GM23248 (cell line): ENCODE data around the gene LYRM2. TPM values are rescaled to one million over a fixed set of nuclear protein-coding genes. Genes with fewer than 3 reads are reported as not detected.

Experiments
- DNase-seq: peaks from one replicate; pipeline ENCODE4 v3.0.0-alpha.2; 2015
- H2AFZ ChIP-seq: fragments of 200-600 bp; sonication (generic); 2 replicates; pipeline ENCODE4 v1.6.1; 2016; ENCODE audit warnings: antibody characterized with exemption
- H3F3A ChIP-seq: fragments of 200-600 bp; sonication (generic); 2 replicates; pipeline ENCODE4 v1.6.1; 2016; ENCODE audit warnings: mild to moderate bottlenecking, antibody characterized with exemption, mixed run types; ENCODE audit not compliant: insufficient read depth
- H3K27ac ChIP-seq: fragments of 200-600 bp; sonication (generic); 2 replicates; pipeline ENCODE4 v1.5.1; 2016; ENCODE audit warnings: mild to moderate bottlenecking
- H3K27me3 ChIP-seq: fragments of 200-600 bp; sonication (generic); replicated peaks from 2 replicates; pipeline ENCODE4 v1.6.1; 2016; ENCODE audit warnings: mild to moderate bottlenecking; ENCODE audit not compliant: insufficient read depth
- H3K36me3 ChIP-seq: fragments of 200-600 bp; sonication (generic); 2 replicates; pipeline ENCODE4 v1.6.1; 2016; ENCODE audit warnings: low read depth, mild to moderate bottlenecking
- H3K4me1 ChIP-seq: fragments of 200-600 bp; sonication (generic); 2 replicates; pipeline ENCODE4 v1.6.1; 2016; ENCODE audit warnings: mild to moderate bottlenecking; ENCODE audit not compliant: insufficient read depth
- H3K4me2 ChIP-seq: fragments of 200-600 bp; sonication (generic); one replicate; pipeline ENCODE4 v1.6.1; 2016; ENCODE audit warnings: mild to moderate bottlenecking; ENCODE audit not compliant: unreplicated experiment
- H3K4me3 ChIP-seq: fragments of 200-600 bp; sonication (generic); 2 replicates; pipeline ENCODE4 v1.5.1; 2016; ENCODE audit warnings: mild to moderate bottlenecking
- H3K79me2 ChIP-seq: fragments of 200-600 bp; sonication (generic); 2 replicates; pipeline ENCODE4 v1.6.1; 2016; ENCODE audit warnings: mild to moderate bottlenecking; ENCODE audit not compliant: insufficient read depth
- H3K9ac ChIP-seq: fragments of 200-600 bp; sonication (generic); 2 replicates; pipeline ENCODE4 v1.6.1; 2016; ENCODE audit warnings: mild to moderate bottlenecking
- H3K9me2 ChIP-seq: fragments of 200-600 bp; sonication (generic); 2 replicates; pipeline ENCODE4 v1.6.1; 2016; ENCODE audit warnings: mixed run types, mild to moderate bottlenecking, moderate library complexity; ENCODE audit not compliant: insufficient read depth
- H3K9me3 ChIP-seq: fragments of 200-600 bp; sonication (generic); one replicate; pipeline ENCODE4 v1.6.1; 2017; ENCODE audit warnings: low read depth
- H4K20me1 ChIP-seq: fragments of 200-600 bp; sonication (generic); 2 replicates; pipeline ENCODE4 v1.6.0; 2016; ENCODE audit not compliant: insufficient read depth
- EZH2 ChIP-seq: fragments of 200-600 bp; sonication (generic); IDR thresholded peaks from 2 replicates; pipeline ENCODE4 v1.6.1; 2018; ENCODE audit warnings: antibody characterized with exemption, mild to moderate bottlenecking; ENCODE audit not compliant: insufficient read depth, poor library complexity, severe bottlenecking
- EZH2phosphoT487 ChIP-seq: fragments of 200-600 bp; sonication (generic); IDR thresholded peaks from 2 replicates; pipeline ENCODE4 v1.6.1; 2018; ENCODE audit warnings: antibody characterized with exemption, moderate library complexity, mild to moderate bottlenecking, low read depth; ENCODE audit not compliant: insufficient read depth
- WGBS, 2 experiments: methylation state at CpG; one replicate each; pipeline ENCODE4 v1.1.6; 2015 to 2017; ENCODE audit warnings: low lambda C conversion rate in 2 of 2, low coverage in 1 of 2; ENCODE audit errors: missing lambda C conversion rate in 2 of 2; 5-methylcytosine and 5-hydroxymethylcytosine counted together
- in situ Hi-C: fragments of 300-500 bp; cut with MboI; formaldehyde crosslinking; loops from 2 replicates; pipeline ENCODE4 v1.15.0; 2020
- polyA plus RNA-seq: library from polyadenylated mRNA; unstranded; fragments of >200 nt; fragmentation: Nextera tagmentation; extraction: Ambion mirVana; gene quantifications from 2 replicates; pipeline ENCODE4 v1.2.1, GENCODE V29; 2016
- total RNA-seq: library from RNA; depleted of rRNA; stranded (reverse); fragments of >200 nt; shearing (Covaris generic); gene quantifications from 2 replicates; pipeline ENCODE4 v1.2.3, GENCODE V29; 2014

LYRM2 gene
- total and polyA plus RNA-seq, 2 experiments from 2014 or later: 30.6 to 69.5 TPM

DNA sequence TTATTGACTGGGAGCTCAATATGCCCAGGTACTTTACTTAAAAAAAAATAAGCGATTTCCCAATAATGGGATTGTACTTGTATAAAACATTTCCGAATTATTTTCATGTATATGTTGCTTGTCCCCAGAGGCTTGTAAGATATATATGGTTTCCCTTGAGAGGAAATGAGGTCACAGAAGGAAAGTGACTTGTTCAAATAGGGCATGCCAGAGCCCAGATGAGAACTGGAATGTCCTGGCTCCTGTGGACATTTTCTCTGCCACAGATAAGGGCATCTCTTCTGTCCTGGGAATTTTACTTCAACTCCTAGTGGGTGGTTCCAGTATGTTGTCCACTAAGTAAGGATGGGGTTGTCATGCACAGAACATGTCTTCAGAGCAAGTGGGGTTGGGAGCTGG lies 63.0 kb downstream of the LYRM2 start:
- Histone ChIP-seq H3K27ac (no peak overlapping the region), H3K4me2 (no peak overlapping the region), H2AFZ (no peak overlapping the region), H3K4me1 (no peaks in the 10 kb centered on the region), H3F3A (no peaks in the 10 kb centered on the region), H3K79me2 (no peaks in the 10 kb centered on the region), H3K4me3 (no peak overlapping the region), H4K20me1 (no peaks in the 10 kb centered on the region), H3K9me3 (no peaks in the 10 kb centered on the region), H3K27me3 (no peaks in the 10 kb centered on the region), H3K9ac (no peak overlapping the region), H3K36me3 (no peaks in the 10 kb centered on the region), H3K9me2 (no peaks in the 10 kb centered on the region)
- in situ Hi-C loops: no loop called here
- WGBS, 2 experiments: 83 to 93% methylated on average over 2 of the region's 2 CpGs
- DNase-seq: no peak
- TF ChIP-seq EZH2: no peak
- no peak for TF ChIP-seq EZH2phosphoT487

DNA sequence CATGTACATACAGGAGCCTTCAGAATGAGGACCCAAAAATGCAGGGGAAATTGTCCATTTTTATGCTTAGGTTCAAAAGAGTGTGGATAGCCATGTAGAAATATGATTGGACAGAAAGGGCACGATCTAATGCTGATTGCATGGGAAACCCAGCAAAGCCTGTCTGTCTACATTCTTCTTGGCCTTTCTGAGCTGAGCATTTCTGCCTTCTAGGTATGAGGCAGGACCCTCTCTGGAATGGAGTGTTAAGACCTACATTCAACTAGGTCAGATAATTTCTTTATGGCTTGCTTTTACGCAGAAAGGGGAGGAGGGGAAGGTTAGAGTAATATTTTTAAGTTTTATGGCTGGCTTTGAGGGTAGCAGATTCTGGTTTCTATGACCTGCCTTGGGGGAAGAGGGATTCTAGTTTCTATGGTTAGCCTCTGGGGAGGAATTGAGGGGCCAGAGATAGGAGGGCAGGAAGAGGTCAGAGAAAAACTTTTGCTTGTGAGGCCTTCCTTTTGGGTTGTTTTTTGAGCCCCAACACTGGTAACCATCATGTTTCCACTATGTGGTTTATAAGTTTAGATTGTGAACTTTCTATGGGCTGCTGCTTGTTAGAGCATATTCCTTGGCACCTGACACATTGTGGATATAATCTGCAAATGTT lies 63.5 kb downstream of the LYRM2 start:
- Histone ChIP-seq H3K9ac (no peak overlapping the region), H3K36me3 (no peaks in the 10 kb centered on the region), H4K20me1 (no peaks in the 10 kb centered on the region), H3K9me2 (no peaks in the 10 kb centered on the region), H3K27me3 (no peaks in the 10 kb centered on the region), H3K4me1 (no peaks in the 10 kb centered on the region), H2AFZ (no peak overlapping the region), H3K4me2 (no peak overlapping the region), H3K9me3 (no peaks in the 10 kb centered on the region), H3K27ac (no peak overlapping the region), H3K79me2 (no peaks in the 10 kb centered on the region), H3K4me3 (no peak overlapping the region), H3F3A (no peaks in the 10 kb centered on the region)
- TF ChIP-seq EZH2phosphoT487 (no peak), EZH2 (no peak)
- 54 to 67% methylated on average over 2 of the region's 2 CpGs for WGBS, 2 experiments
- DNase-seq: no peak
- in situ Hi-C loops: no loop called here

DNA sequence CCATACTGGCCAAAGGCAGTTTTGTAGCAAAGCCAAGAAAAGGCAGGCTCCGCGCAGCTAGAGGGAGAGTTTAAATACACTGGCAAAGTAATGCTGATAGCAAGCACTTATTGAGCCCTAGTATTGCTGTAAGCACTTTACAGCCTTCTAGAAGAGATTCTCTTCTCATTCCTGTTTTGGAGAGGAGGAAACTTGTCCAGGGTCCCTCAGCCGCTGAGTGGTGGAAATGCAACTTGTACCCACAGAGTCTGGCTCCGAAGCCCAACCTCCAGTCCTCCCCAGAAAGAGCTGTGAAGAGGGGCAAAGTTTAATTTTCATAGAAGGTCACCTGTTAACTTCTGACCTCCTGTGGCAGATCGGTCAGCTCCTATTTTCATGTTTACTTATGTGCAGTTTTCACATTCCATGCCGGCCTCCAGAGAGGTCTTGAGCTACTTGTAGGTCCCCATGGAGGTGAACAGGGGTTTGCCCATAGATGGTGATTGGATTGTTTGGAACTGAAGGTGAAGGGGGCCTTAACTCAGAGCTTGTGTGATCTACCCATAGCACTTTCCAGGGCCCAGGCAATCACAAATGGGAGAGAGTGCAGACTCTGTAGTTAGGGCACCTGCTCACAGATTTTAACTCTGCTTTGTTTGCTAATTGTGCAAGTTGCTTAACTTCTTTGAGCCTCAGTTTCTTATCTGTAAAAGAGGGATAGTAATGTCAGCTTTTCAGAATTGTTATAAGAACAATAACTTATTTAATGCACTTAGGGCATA lies 70.7 kb downstream of the LYRM2 start:
- Histone ChIP-seq H3K9me3 (no peaks in the 10 kb centered on the region), H3K79me2 (no peaks in the 10 kb centered on the region), H3K4me2 (no peak overlapping the region), H3K36me3 (no peaks in the 10 kb centered on the region), H3K9ac (no peak overlapping the region), H3K4me3 (no peak overlapping the region), H4K20me1 (no peaks in the 10 kb centered on the region), H2AFZ (no peak overlapping the region), H3K27ac (no peak overlapping the region), H3K27me3 (peaks cover 4% of the 10 kb centered on the region; the same call in 1 of the 2 replicates), H3K9me2 (no peaks in the 10 kb centered on the region), H3K4me1 (no peaks in the 10 kb centered on the region), H3F3A (no peaks in the 10 kb centered on the region)
- in situ Hi-C loops: no loop called here
- no peak for DNase-seq
- 82 to 85% methylated on average over 6 of the region's 6 CpGs for WGBS, 2 experiments
- no peak for TF ChIP-seq EZH2phosphoT487
- no peak for TF ChIP-seq EZH2

DNA sequence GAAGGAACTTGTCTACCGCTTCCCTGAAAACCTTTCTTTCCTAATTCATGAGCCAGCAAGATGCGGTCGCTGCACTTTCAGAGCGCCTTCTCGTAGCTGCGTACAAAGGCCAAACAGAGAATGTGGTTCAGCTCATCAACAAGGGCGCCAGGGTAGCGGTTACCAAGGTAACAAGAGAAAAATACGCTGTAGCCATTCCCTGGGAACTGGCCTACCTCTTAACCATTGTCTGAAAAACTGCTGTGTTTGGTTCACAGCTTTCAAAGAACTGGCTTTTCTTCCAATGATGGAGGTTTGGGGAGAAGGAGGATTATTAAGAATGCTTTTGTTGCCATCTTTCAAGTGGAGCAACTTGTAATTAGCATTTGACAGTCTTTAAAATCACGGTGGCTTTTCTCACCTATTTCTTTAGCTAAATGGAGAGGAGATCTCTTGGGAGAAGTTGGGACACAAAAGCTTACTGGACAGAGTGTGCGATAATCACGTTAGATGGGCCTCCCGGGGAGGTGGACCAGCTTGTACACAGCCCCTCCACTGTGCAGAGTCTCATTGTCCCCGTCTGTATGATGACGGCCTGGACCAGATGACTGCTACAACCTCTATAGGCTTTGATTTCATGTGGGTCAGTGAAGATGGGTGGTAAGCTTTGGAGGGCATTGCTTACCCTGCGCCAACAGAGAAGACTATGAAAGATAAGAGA lies 71.5 kb downstream of the LYRM2 start:
- no peak overlapping the region for H3K4me2 ChIP-seq
- no peaks in the 10 kb centered on the region for H3K9me2 ChIP-seq
- H4K20me1 ChIP-seq: no peaks in the 10 kb centered on the region
- DNase-seq: no peak
- H3K36me3 ChIP-seq: no peaks in the 10 kb centered on the region
- H3K4me3 ChIP-seq: no peak overlapping the region
- in situ Hi-C loops: no loop called here
- H3F3A ChIP-seq: no peaks in the 10 kb centered on the region
- no peaks in the 10 kb centered on the region for H3K4me1 ChIP-seq
- H3K9ac ChIP-seq: no peak overlapping the region
- H3K9me3 ChIP-seq: no peaks in the 10 kb centered on the region
- no peak for TF ChIP-seq EZH2
- WGBS, 2 experiments: 80 to 87% methylated on average over 16 of the region's 16 CpGs
- no peak overlapping the region for H2AFZ ChIP-seq
- peaks cover 11% of the 10 kb centered on the region for H3K27me3 ChIP-seq
- H3K79me2 ChIP-seq: no peaks in the 10 kb centered on the region
- no peak overlapping the region for H3K27ac ChIP-seq
